Trophoblast cell (in vitro differentiated cells and primary cell): ENCODE data around the gene GHSR.

Experiments
- DNase-seq, 2 donors: peaks; one replicate each; pipeline ENCODE4 v3.0.0-alpha.2; 2016
- H2AFZ ChIP-seq: 2 replicates; pipeline ENCODE4 v1.6.1; 2013; ENCODE audit warnings: low read length, moderate library complexity, mild to moderate bottlenecking; ENCODE audit not compliant: insufficient read depth, poor library complexity
- H2AK5ac ChIP-seq: 2 replicates; pipeline ENCODE4 v1.6.1; 2013; ENCODE audit warnings: mild to moderate bottlenecking, low read length
- H2BK120ac ChIP-seq: 2 replicates; pipeline ENCODE4 v1.6.1; 2013; ENCODE audit warnings: low read length, mild to moderate bottlenecking, moderate library complexity; ENCODE audit not compliant: insufficient read depth, poor library complexity
- H2BK12ac ChIP-seq: 2 replicates; pipeline ENCODE4 v1.6.1; 2013; ENCODE audit warnings: mild to moderate bottlenecking, low read length, moderate library complexity
- H2BK5ac ChIP-seq: 2 replicates; pipeline ENCODE4 v1.6.1; 2013; ENCODE audit warnings: low read length, low read depth, moderate library complexity, mild to moderate bottlenecking; ENCODE audit not compliant: poor library complexity
- H3K14ac ChIP-seq: 2 replicates; pipeline ENCODE4 v1.6.1; 2013; ENCODE audit warnings: mild to moderate bottlenecking, low read length
- H3K18ac ChIP-seq: 2 replicates; pipeline ENCODE4 v1.6.1; 2013; ENCODE audit warnings: mild to moderate bottlenecking, low read length
- H3K23ac ChIP-seq: 2 replicates; pipeline ENCODE4 v1.6.1; 2013; ENCODE audit warnings: low read length
- H3K27ac ChIP-seq: 2 replicates; pipeline ENCODE4 v1.5.1; 2013; ENCODE audit warnings: low read depth, mild to moderate bottlenecking, inconsistent platforms, low read length, moderate library complexity
- H3K27me3 ChIP-seq: 2 replicates; pipeline ENCODE4 v1.6.1; 2013; ENCODE audit warnings: inconsistent platforms, mild to moderate bottlenecking, low read length, moderate library complexity; ENCODE audit not compliant: insufficient read depth
- H3K36me3 ChIP-seq, 2 experiments: 1 replicate in 1 of 2; 2 replicates in 1 of 2; pipeline ENCODE4 v1.6.1; 2013; ENCODE audit warnings: low read length in 2 of 2, mild to moderate bottlenecking in 2 of 2, moderate library complexity in 1 of 2; ENCODE audit not compliant: insufficient read depth in 2 of 2, control insufficient read depth in 1 of 2
- H3K4ac ChIP-seq: 2 replicates; pipeline ENCODE4 v1.6.1; 2013; ENCODE audit warnings: low read depth, mild to moderate bottlenecking, low read length, moderate library complexity
- H3K4me1 ChIP-seq, 2 experiments: 1 replicate in 1 of 2; 2 replicates in 1 of 2; pipeline ENCODE4 v1.6.1; 2013; ENCODE audit warnings: low read length in 2 of 2, mild to moderate bottlenecking in 2 of 2, moderate library complexity in 1 of 2; ENCODE audit not compliant: insufficient read depth in 2 of 2, control insufficient read depth in 1 of 2
- H3K4me2 ChIP-seq: 2 replicates; pipeline ENCODE4 v1.6.1; 2013; ENCODE audit warnings: inconsistent platforms, mild to moderate bottlenecking, low read length, moderate library complexity
- H3K4me3 ChIP-seq: 2 replicates; pipeline ENCODE4 v1.5.1; 2013; ENCODE audit warnings: mild to moderate bottlenecking, low read depth, low read length, inconsistent platforms
- H3K79me1 ChIP-seq: one replicate; pipeline ENCODE4 v1.6.1; 2013; ENCODE audit warnings: low read length
- H3K79me2 ChIP-seq: 2 replicates; pipeline ENCODE4 v1.6.1; 2013; ENCODE audit warnings: low read length, mild to moderate bottlenecking; ENCODE audit not compliant: control insufficient read depth, insufficient read depth, poor library complexity
- H3K9ac ChIP-seq: 2 replicates; pipeline ENCODE4 v1.6.1; 2013; ENCODE audit warnings: mild to moderate bottlenecking, low read length
- H3K9me3 ChIP-seq: 2 replicates; pipeline ENCODE4 v1.6.1; 2013; ENCODE audit warnings: low read depth, mild to moderate bottlenecking, control low read depth, inconsistent platforms, low read length; ENCODE audit not compliant: insufficient read depth
- H4K12ac ChIP-seq: 2 replicates; pipeline ENCODE4 v1.6.1; 2013; ENCODE audit warnings: low read depth, mild to moderate bottlenecking, low read length, moderate library complexity
- H4K8ac ChIP-seq: 2 replicates; pipeline ENCODE4 v1.6.1; 2013; ENCODE audit warnings: low read depth, mild to moderate bottlenecking, low read length, moderate library complexity
- H4K91ac ChIP-seq: one replicate; pipeline ENCODE4 v1.6.1; 2013; ENCODE audit warnings: low read depth, mild to moderate bottlenecking, low read length, moderate library complexity
- WGBS: extraction: QIAGEN DNeasy Blood & Tissue Kit; methylation state at CpG from one replicate; pipeline ENCODE4 v1.1.7; 2013; ENCODE audit warnings: missing lambda C conversion rate; ENCODE audit not compliant: insufficient read length, insufficient coverage; ENCODE audit errors: extremely low coverage; 5-methylcytosine and 5-hydroxymethylcytosine counted together

The GHSR gene

DNA sequence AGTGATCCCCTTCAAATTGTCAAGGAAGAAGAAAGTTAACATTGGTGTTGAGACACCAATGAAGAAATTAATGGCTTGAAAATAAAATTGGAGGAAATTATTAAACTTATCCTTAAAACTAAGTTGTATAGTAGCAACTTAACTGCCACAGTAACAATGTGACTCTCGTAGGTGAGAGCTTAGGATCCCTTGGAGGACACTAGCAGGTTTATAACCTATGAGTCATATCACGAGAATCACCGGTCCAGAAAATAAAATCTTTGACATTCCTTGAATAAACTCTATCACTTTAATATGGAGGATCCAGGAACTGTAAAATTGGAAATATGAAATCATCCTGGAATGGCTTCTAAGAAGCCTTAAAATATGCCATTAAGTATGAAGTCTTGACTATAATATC, 2.1 kb downstream of the GHSR start:
- Histone ChIP-seq H3K18ac (no peak overlapping the region), H2AFZ (no peak overlapping the region), H3K9ac (no peak overlapping the region), H4K91ac (no peak overlapping the region), H3K14ac (no peak overlapping the region), H2AK5ac (no peak overlapping the region), H3K27ac (no peak overlapping the region), H4K12ac (no peak overlapping the region), H3K27me3 (peaks cover 28% of the 10 kb centered on the region), H3K4ac (no peak overlapping the region), H4K8ac (no peak overlapping the region), H3K4me1 (no peaks in the 10 kb centered on the region), H3K36me3 (no peaks in the 10 kb centered on the region), H3K79me1 (no peaks in the 10 kb centered on the region), H2BK12ac (no peak overlapping the region), H3K79me2 (no peaks in the 10 kb centered on the region), H2BK5ac (no peak overlapping the region), H2BK120ac (no peak overlapping the region), H3K4me3 (no peak overlapping the region), H3K23ac (no peak overlapping the region), H3K9me3 (peaks cover 17% of the 10 kb centered on the region), H3K4me2 (no peak overlapping the region)
- no CpG with 5 or more reads among the region's 3 CpGs for WGBS
- DNase-seq, result no peak

DNA sequence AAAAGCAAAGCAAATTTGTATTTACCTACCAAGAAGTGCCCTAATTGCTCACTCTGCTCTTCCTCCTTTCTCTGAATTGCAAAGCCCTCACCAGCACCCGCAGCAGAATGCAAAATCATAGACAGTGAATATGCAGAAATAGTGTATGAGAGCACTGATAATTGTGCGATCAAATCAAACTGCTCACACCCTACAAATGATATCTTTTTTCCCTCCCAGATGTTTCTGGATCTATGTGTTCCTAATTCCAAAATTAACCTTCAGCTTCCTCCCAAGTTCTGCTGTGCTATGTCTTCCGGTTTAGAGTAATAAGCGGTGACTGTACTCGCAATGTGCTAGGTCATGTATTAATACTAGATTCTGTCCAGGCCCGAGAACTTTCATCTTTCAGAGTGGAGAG, 3.4 kb downstream of the GHSR start:
- no peak overlapping the region for H2AFZ ChIP-seq
- no peak overlapping the region for H2BK120ac ChIP-seq
- no peak overlapping the region for H4K12ac ChIP-seq
- no peak overlapping the region for H2BK12ac ChIP-seq
- H3K9me3 ChIP-seq, result peaks cover 16% of the 10 kb centered on the region
- H3K4ac ChIP-seq, result no peak overlapping the region
- no peak overlapping the region for H3K27ac ChIP-seq
- no peak overlapping the region for H3K18ac ChIP-seq
- H3K23ac ChIP-seq, result no peak overlapping the region
- H4K8ac ChIP-seq, result no peak overlapping the region
- H3K4me3 ChIP-seq, result no peak overlapping the region
- no peaks in the 10 kb centered on the region for H3K79me1 ChIP-seq
- peaks cover 26% of the 10 kb centered on the region for H3K27me3 ChIP-seq
- no peaks in the 10 kb centered on the region for H3K36me3 ChIP-seq
- no peaks in the 10 kb centered on the region for H3K4me1 ChIP-seq
- no peak overlapping the region for H3K14ac ChIP-seq
- DNase-seq, result no peak
- no CpG with 5 or more reads among the region's 6 CpGs for whole genome bisulfite sequencing
- H4K91ac ChIP-seq, result no peak overlapping the region
- H3K79me2 ChIP-seq, result no peaks in the 10 kb centered on the region
- no peak overlapping the region for H2AK5ac ChIP-seq
- H2BK5ac ChIP-seq, result no peak overlapping the region
- no peak overlapping the region for H3K9ac ChIP-seq
- H3K4me2 ChIP-seq, result no peak overlapping the region

DNA sequence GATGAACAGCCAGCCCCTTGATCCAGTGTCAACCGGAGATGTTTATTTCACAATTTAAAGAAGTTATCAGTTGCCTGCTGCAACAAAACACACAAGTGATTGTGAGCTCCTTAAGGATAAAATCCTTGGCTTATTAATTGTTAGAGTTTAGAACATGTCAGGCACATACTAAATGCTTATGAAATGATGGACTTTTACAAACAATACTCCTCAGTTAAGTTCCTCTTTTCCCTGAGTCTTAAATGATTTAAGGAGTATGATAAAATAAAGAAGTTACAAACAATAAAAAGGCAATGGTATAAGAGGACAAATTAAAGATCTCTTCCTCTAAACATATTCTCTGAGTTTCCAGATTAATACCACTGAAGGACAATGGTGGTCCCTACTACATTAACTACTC, 5.7 kb downstream of the GHSR start:
- Histone ChIP-seq H2BK120ac (no peak overlapping the region), H3K4ac (no peak overlapping the region), H2BK5ac (no peak overlapping the region), H4K8ac (no peak overlapping the region), H3K23ac (no peak overlapping the region), H3K4me3 (no peak overlapping the region), H3K9ac (no peak overlapping the region), H3K14ac (no peak overlapping the region), H3K27ac (no peak overlapping the region), H3K27me3 (peaks cover 4% of the 10 kb centered on the region), H2AK5ac (no peak overlapping the region), H3K18ac (no peak overlapping the region), H3K79me1 (no peaks in the 10 kb centered on the region), H3K4me1 (no peaks in the 10 kb centered on the region), H4K12ac (no peak overlapping the region), H3K9me3 (peaks cover 2% of the 10 kb centered on the region), H3K79me2 (no peaks in the 10 kb centered on the region), H3K4me2 (no peak overlapping the region), H2BK12ac (no peak overlapping the region), H2AFZ (no peak overlapping the region), H3K36me3 (no peaks in the 10 kb centered on the region), H4K91ac (no peak overlapping the region)
- no peak for DNase-seq
- no CpG with 5 or more reads among the region's 1 CpG for WGBS

DNA sequence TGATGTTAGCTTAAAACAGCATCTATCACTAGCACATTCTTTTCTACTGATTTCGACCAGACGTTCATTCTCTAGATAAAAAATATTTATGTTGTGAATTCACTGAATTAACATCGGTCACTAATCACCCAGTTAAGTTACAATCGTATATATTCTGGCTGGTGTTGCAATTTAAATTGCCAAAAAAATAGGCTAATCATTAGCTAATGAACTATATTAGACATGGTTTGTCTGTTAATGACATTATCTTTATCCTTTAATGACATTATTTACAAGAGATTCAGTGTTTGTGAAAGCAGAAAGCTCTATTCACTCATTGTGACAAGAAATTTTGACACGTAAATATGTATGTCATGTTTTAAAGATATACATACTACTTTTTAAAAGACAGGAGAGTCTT, 6.7 kb downstream of the GHSR start:
- H3K14ac ChIP-seq, result no peak overlapping the region
- H3K36me3 ChIP-seq, result no peaks in the 10 kb centered on the region
- no peak overlapping the region for H3K9ac ChIP-seq
- no peaks in the 10 kb centered on the region for H3K79me2 ChIP-seq
- no peaks in the 10 kb centered on the region for H3K27me3 ChIP-seq
- no peak overlapping the region for H3K4me2 ChIP-seq
- DNase-seq, result no peak
- no peak overlapping the region for H3K18ac ChIP-seq
- H2AFZ ChIP-seq, result no peak overlapping the region
- H3K79me1 ChIP-seq, result no peaks in the 10 kb centered on the region
- whole genome bisulfite sequencing, result no CpG with 5 or more reads among the region's 5 CpGs
- no peak overlapping the region for H4K12ac ChIP-seq
- H2BK5ac ChIP-seq, result no peak overlapping the region
- no peaks in the 10 kb centered on the region for H3K9me3 ChIP-seq
- no peak overlapping the region for H2AK5ac ChIP-seq
- no peak overlapping the region for H2BK12ac ChIP-seq
- H3K4ac ChIP-seq, result no peak overlapping the region
- no peak overlapping the region for H3K23ac ChIP-seq
- H3K4me1 ChIP-seq, result no peaks in the 10 kb centered on the region
- H4K8ac ChIP-seq, result no peak overlapping the region
- no peak overlapping the region for H2BK120ac ChIP-seq
- H3K4me3 ChIP-seq, result no peak overlapping the region
- H4K91ac ChIP-seq, result no peak overlapping the region
- no peak overlapping the region for H3K27ac ChIP-seq
